ENCODE results near the gene RTTN.

RTTN gene

DNA sequence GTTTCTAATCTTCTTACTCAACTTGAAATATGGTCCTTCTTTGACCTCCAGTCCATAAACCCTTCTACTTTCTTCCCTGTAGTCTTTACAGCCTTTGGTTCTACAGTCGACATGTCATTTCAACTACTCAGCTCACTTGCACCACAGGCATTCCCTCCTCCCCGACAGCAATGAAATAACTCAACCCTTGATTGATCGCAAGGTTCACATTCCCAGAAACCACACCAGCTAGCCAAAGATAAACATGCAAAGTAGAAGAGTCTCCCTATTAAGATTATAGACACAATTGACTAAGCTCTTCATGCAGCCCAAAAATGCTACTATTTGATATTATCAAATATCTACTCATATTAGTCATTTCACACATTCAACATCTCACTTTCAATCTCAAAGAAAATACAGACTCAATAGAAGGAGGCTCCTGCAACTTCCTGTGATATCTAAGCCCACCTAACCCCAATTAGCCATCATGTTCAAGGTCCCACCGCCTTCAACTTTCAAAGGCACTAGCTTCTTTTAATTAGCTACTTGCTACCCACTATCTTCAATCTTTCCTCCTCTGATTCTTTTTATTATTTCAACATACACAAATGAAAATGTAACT is 50.8 kb downstream of the RTTN start:
- Histone ChIP-seq H3K9ac (ENCODE audit: low read depth, low read length) (no peak overlapping the region), H3K36me3 (ENCODE audit: insufficient read depth, low read length) (no peaks in the 10 kb centered on the region; the same call in 1 of the 2 replicates), H3K4me1 (ENCODE audit: insufficient read depth, low read length) (no peaks in the 10 kb centered on the region), H3K9me3 (ENCODE audit: control insufficient read depth, insufficient read depth, low read length) (no peaks in the 10 kb centered on the region)

DNA sequence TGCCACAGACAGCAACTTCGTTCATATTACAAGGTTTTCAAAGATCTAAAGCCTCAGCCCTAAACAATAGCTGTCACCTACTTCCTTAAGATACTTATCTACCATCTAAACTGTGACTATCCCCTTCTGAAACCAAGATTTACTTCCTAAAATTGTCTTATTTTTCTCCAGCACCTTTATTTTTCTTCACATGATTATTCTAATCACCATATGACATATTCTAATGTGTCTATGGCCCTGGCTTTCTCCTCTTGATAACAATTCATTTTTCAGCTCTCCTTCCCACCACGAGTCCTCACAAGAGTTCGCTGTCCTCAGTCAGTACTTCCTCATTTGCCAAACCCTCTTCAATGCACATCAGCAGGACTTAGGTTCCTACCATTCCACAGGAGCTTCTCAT is 53.9 kb downstream of the RTTN start:
- Histone ChIP-seq H3K4me1 (ENCODE audit: insufficient read depth, low read length) (no peaks in the 10 kb centered on the region), H3K9me3 (ENCODE audit: control insufficient read depth, insufficient read depth, low read length) (no peaks in the 10 kb centered on the region), H3K9ac (ENCODE audit: low read depth, low read length) (no peak overlapping the region), H3K36me3 (ENCODE audit: insufficient read depth, low read length) (no peaks in the 10 kb centered on the region; the same call in 1 of the 2 replicates)

DNA sequence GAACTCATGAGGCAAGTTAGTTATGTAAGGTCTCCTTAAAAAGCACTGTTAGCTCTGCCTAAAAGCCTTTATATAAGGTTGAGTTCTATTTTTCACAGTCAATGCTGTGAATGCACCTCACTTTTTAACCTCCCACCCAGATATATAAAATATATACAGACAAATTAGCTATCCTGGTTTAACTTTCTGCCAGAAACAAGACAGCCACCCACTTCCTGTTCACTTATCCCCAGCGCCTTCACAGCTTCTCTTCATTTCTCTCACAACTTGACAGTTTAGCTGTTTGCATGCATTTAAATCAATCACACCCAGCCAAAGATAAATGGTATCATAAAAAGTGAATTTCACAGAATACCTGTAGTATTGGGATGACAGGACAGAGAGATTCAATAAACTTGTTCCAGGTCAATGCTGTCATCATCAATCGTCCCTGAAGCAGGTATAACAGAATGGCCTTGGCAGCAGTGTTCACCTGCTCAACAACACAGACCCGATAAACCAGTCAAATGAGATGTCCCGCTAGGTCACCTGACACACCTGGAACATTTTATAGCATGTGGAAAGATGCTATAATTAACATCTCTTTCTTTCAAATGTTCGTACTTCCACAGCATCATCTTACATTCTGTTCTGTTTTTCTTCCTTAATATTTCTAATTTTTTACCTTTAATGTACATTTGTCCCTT is 55.7 kb downstream of the RTTN start:
- Histone ChIP-seq H3K9me3 (ENCODE audit: control insufficient read depth, insufficient read depth, low read length) (no peaks in the 10 kb centered on the region), H3K9ac (ENCODE audit: low read depth, low read length) (no peak overlapping the region), H3K36me3 (ENCODE audit: insufficient read depth, low read length) (no peaks in the 10 kb centered on the region; the same call in 1 of the 2 replicates), H3K4me1 (ENCODE audit: insufficient read depth, low read length) (no peaks in the 10 kb centered on the region)

DNA sequence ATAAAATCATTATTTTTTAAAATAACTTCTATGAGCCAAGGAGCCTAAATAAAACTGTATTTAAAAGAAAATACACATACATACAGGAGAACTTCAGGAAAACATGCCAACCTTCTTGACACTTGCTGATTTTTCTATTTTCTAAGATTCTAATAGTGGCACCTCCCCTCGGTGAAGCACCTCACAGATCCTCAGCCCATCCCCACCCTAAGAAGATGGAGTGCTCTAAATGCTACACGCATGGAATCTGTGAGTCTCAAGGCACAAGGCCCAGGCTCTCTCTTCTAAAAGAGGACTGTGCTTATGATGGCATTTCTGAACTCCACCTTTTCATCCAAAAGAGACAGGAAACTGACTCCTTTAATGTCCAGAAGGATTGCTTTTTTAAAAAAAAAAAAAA is 56.3 kb downstream of the RTTN start:
- Histone ChIP-seq H3K9me3 (ENCODE audit: control insufficient read depth, insufficient read depth, low read length) (no peaks in the 10 kb centered on the region), H3K36me3 (ENCODE audit: insufficient read depth, low read length) (no peaks in the 10 kb centered on the region; the same call in 1 of the 2 replicates)

DNA sequence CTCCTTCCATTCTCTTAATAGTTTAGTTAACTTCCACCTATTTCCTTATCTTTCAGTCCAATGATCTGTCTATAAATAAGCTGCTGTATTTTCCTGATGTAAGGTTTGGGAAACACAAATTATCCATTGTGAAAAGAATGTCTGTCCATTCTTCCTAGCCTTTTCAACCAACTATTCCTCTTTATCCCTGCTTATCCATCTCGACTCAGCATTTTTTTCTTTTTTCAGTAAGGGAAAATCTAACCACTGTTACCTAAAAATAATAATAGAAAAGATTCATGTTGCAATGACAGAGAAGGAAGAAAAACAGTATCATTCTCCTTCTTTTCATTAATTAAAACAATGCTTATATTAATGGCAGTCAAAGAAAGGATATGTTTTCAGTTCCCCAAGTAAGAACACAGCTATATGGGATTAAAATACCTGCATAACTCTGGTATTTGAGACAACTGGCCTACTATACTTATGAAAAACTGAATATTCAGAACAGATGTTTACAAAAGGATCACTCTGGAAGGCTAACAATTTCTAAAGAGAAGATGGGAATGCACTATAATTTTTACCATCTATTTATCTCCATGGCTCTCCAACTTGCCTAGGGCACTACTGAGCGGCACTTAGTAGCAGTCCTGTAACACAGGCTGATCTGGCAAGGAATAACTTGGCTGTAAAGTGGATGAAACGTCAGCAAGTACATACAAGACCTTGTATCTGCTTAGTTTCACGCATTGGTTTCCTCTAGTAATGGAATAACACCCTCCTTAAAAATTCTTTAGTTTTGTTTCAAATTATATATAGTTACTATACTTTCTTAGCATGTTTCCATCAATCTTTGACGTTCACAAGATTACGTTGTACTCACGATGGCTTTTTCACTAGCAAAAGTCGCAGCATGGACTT is 57.2 kb downstream of the RTTN start:
- Histone ChIP-seq H3K4me1 (ENCODE audit: insufficient read depth, low read length) (no peaks in the 10 kb centered on the region), H3K36me3 (ENCODE audit: insufficient read depth, low read length) (no peaks in the 10 kb centered on the region; the same call in 1 of the 2 replicates), H3K9me3 (ENCODE audit: control insufficient read depth, insufficient read depth, low read length) (no peaks in the 10 kb centered on the region), H3K9ac (ENCODE audit: low read depth, low read length) (no peak overlapping the region)

More for the DNA sequence above, 56.3 kb downstream of the RTTN start:
- H3K4me1 ChIP-seq (ENCODE audit: insufficient read depth, low read length): no peaks in the 10 kb centered on the region
- H3K9ac ChIP-seq (ENCODE audit: low read depth, low read length): no peak overlapping the region

DNA sequence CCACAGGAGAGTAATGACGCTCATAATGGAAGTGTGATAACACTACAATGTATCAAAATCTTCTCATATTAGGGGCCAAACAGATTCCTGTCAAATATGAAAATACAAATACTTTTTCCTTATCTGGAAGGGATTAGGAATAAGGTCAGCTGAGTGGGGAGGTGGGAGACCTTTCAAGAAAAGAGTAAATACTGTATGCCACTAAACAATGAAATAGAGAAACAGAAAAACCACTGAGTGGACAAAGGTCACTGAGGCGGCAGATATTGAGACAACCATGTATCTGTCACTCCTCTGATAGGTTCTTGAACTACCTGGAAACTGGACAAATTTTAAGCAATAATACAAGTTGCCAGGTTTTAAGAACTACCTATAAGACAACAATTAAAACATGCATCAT is 59.3 kb downstream of the RTTN start:
- no peaks in the 10 kb centered on the region for H3K4me1 ChIP-seq (ENCODE audit: insufficient read depth, low read length)
- H3K9ac ChIP-seq (ENCODE audit: low read depth, low read length): no peak overlapping the region
- no peaks in the 10 kb centered on the region for H3K9me3 ChIP-seq (ENCODE audit: control insufficient read depth, insufficient read depth, low read length)
- no peaks in the 10 kb centered on the region for H3K36me3 ChIP-seq (ENCODE audit: insufficient read depth, low read length)

DNA sequence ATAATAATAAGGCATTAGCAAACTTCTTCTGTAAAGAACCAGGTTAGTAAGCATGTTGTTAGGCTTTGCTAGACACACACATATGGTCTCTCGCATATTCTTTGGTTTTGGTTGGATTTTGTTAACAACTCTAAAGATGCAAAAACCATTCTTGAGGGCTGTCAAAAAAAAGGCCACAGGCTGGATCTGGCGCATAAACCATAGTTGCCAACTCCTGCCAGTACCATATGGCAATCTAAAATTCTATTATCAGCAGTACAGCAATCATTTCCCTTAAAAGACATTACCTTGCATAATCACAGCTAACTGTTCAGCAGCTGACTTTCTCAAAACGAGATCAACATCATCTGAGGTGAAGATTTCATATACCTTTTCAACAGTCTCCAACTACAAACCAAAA is 63.5 kb downstream of the RTTN start:
- H3K9ac ChIP-seq (ENCODE audit: low read depth, low read length): no peak overlapping the region
- no peaks in the 10 kb centered on the region for H3K36me3 ChIP-seq (ENCODE audit: insufficient read depth, low read length)
- no peaks in the 10 kb centered on the region for H3K9me3 ChIP-seq (ENCODE audit: control insufficient read depth, insufficient read depth, low read length)
- H3K4me1 ChIP-seq (ENCODE audit: insufficient read depth, low read length): no peaks in the 10 kb centered on the region

DNA sequence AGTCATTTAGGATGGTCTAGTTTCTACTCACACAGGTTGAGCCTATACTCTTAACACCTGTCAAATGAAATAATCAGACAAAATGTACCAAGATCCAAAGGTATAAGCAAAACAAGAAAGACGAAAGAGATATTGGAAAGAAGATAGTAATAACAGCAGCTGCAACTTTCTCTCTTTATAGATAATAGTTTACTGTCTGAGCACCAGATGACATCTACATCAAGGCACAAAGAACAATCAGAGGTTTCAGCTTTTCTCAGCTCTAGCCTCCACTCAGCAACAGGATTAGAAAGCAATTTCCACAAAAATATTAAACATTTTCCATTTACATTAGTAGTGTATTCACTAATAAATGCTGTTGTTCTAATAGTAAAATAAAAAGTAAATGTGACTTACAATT is 66.3 kb downstream of the RTTN start:
- H3K4me1 ChIP-seq (ENCODE audit: insufficient read depth, low read length): no peaks in the 10 kb centered on the region
- H3K9ac ChIP-seq (ENCODE audit: low read depth, low read length): no peak overlapping the region
- no peaks in the 10 kb centered on the region for H3K36me3 ChIP-seq (ENCODE audit: insufficient read depth, low read length)
- H3K9me3 ChIP-seq (ENCODE audit: control insufficient read depth, insufficient read depth, low read length): no peaks in the 10 kb centered on the region

DNA sequence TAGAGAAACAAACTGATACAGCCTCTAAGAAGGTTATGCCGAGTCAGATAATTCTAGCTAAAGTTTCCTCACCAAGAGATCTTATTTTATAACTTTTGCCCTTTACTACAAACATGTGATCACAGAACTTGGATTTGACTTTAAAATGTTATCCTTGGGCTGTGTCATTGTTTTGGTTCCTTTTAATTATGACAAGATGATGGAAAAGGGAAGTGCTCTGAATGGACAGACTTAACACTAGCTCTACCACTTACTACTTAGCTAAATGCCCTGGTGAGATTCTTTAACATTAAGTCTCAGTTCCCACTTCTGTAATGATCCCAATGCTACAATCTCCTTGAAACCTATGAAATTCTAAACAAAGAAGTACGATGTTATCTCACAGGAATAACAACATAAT is 69.9 kb downstream of the RTTN start:
- Histone ChIP-seq H3K4me1 (ENCODE audit: insufficient read depth, low read length) (no peaks in the 10 kb centered on the region), H3K9ac (ENCODE audit: low read depth, low read length) (no peak overlapping the region), H3K36me3 (ENCODE audit: insufficient read depth, low read length) (no peaks in the 10 kb centered on the region), H3K9me3 (ENCODE audit: control insufficient read depth, insufficient read depth, low read length) (no peaks in the 10 kb centered on the region)

DNA sequence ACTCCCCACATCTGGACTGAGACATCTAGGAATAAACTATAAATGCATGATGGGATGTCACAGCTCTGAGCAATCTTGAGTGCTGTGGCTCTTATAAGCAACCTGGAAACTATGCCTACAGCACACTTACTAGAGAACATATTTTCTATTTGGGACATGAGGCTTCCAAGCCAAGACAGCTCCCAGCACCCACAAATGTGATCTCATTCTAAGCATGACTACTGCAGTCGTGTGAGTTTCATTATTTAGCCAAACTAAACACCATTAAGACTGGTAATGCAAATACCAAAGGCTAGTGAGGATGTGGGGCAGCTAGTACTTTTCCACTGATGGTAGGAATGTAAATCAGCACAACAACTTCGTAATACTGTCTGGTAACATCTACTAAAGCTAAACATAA is 72.5 kb downstream of the RTTN start:
- Histone ChIP-seq H3K36me3 (ENCODE audit: insufficient read depth, low read length) (no peaks in the 10 kb centered on the region), H3K9me3 (ENCODE audit: control insufficient read depth, insufficient read depth, low read length) (no peaks in the 10 kb centered on the region), H3K4me1 (ENCODE audit: insufficient read depth, low read length) (no peaks in the 10 kb centered on the region), H3K9ac (ENCODE audit: low read depth, low read length) (no peak overlapping the region)

DNA sequence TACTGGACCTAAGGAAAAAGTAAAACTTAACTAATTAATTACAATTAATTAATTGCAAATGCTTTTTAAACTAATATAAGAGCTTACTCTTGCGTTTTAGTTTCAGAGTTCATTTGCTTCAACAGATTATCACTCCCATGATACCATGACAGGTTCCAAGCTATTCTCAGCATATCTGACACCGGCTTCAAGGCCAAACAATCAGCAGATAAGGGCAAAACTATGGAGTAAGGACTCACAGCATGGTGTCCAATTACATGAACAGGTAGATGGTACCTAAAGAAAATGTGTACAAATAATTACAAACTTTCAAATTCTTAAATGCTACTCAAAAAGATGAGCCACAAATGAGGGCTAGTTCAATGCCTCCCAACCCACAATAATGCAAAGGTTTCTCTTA is 77.2 kb downstream of the RTTN start:
- H3K9me3 ChIP-seq (ENCODE audit: control insufficient read depth, insufficient read depth, low read length): no peaks in the 10 kb centered on the region
- H3K9ac ChIP-seq (ENCODE audit: low read depth, low read length): no peak overlapping the region
- no peaks in the 10 kb centered on the region for H3K4me1 ChIP-seq (ENCODE audit: insufficient read depth, low read length)
- no peaks in the 10 kb centered on the region for H3K36me3 ChIP-seq (ENCODE audit: insufficient read depth, low read length)

DNA sequence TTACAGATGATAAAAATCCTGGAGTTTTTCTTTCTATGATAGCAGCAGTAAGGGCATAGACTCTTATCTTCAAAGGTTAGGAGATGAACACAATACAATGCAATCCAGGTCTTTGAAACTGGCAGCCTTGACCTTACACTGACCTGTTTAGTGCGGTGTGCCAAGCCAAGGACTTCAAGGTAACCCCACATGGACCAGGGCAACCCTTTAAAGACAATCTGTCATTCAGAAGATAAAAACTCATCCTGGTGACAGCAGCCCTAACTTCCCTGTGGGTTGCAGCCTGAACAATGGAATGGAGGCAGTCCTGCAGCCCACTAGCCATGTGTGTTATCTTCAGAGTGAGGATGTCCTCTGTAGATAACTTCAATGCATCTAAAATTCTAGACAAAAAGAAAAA is 78.1 kb downstream of the RTTN start:
- no peaks in the 10 kb centered on the region for H3K36me3 ChIP-seq (ENCODE audit: insufficient read depth, low read length)
- H3K9ac ChIP-seq (ENCODE audit: low read depth, low read length): no peak overlapping the region

DNA sequence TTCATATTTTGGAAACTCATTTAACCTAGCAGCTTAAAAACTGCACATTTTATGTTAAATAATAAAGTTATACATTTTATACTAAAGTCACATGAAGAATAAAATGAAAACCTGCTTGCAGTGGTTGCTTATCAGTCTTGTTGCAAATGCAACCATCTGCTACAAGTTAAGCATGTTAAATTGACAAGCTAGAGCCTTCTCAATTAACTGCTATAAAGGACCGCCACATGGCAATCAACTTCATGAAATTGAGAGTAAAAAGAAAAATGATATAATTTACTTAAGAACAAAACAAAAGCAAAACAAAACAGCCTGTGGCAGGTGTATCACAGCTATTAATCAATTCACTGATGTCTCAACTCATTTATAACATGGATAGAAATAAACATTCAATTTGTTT is 78.7 kb downstream of the RTTN start:
- H3K9me3 ChIP-seq (ENCODE audit: control insufficient read depth, insufficient read depth, low read length): no peaks in the 10 kb centered on the region

More for the DNA sequence above, 78.1 kb downstream of the RTTN start:
- Histone ChIP-seq H3K4me1 (ENCODE audit: insufficient read depth, low read length) (no peaks in the 10 kb centered on the region), H3K9me3 (ENCODE audit: control insufficient read depth, insufficient read depth, low read length) (no peaks in the 10 kb centered on the region)

DNA sequence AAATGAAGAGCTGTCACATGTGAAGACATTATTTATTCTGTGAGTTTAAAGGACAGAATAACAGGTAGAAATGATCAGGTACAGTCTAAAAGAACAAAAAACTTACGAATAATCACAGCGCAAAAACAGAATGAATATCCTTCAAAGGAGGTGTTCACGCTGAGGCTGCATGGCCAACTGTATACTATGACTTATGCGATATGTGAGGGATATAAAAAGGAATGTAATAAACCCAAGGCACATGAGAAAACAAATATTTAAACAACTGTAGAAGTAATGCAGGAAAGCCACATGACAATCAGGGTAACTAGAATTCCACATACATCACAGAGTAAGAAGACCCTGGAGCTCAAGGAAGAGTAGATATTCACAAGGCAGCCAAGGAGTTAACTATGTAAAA is 81.3 kb downstream of the RTTN start:
- Histone ChIP-seq H3K36me3 (ENCODE audit: insufficient read depth, low read length) (no peaks in the 10 kb centered on the region), H3K9ac (ENCODE audit: low read depth, low read length) (no peak overlapping the region), H3K9me3 (ENCODE audit: control insufficient read depth, insufficient read depth, low read length) (no peaks in the 10 kb centered on the region), H3K4me1 (ENCODE audit: insufficient read depth, low read length) (no peaks in the 10 kb centered on the region)

More for the DNA sequence above, 78.7 kb downstream of the RTTN start:
- Histone ChIP-seq H3K36me3 (ENCODE audit: insufficient read depth, low read length) (no peaks in the 10 kb centered on the region), H3K9ac (ENCODE audit: low read depth, low read length) (no peak overlapping the region), H3K4me1 (ENCODE audit: insufficient read depth, low read length) (no peaks in the 10 kb centered on the region)

All from ES-I3 (cell line).